Activated naive CD8-positive, alpha-beta T cell treated with anti-CD3 and anti-CD28 coated beads, Interleukin-2, amount 10 ng/mL, durations not matched to agents 7 days and 5 days (primary cell): ENCODE measurements around the gene DDIT4. TPM values are rescaled to one million over a fixed set of nuclear protein-coding genes. Genes with fewer than 3 reads are reported as not detected.

Experiments
- ATAC-seq: fragments of 150-1000 bp; cut with Tn5 transposase; one replicate; pipeline ENCODE4 v1.10.0; 2021; ENCODE audit warnings: low read depth, moderate library complexity
- POLR2A ChIA-PET: fragments of 350-600 bp; sonication (Branson Sonifier 250); formaldehyde crosslinking; loops from one replicate; lab custom pipeline; 2021; ENCODE audit warnings: antibody characterized with exemption; lab: Charles Lee
- DNase-seq: peaks from one replicate; pipeline ENCODE4 v3.0.0; 2021
- H3K27ac Mint-ChIP-seq: one replicate; pipeline ENCODE4 v1.8.0; 2022; ENCODE audit warnings: mild to moderate bottlenecking, mixed read lengths
- H3K27me3 Mint-ChIP-seq: one replicate; pipeline ENCODE4 v1.8.0; 2022; ENCODE audit warnings: mild to moderate bottlenecking, moderate library complexity, mixed read lengths
- H3K36me3 Mint-ChIP-seq: one replicate; pipeline ENCODE4 v1.8.0; 2021; ENCODE audit warnings: mild to moderate bottlenecking, mixed read lengths
- H3K4me1 Mint-ChIP-seq: one replicate; pipeline ENCODE4 v1.8.0; 2021; ENCODE audit warnings: mixed read lengths
- H3K4me3 Mint-ChIP-seq: one replicate; pipeline ENCODE4 v1.8.0; 2022; ENCODE audit warnings: mild to moderate bottlenecking, moderate library complexity, mixed read lengths
- H3K9me3 Mint-ChIP-seq: one replicate; pipeline ENCODE4 v1.8.0; 2021; ENCODE audit warnings: mixed read lengths
- total RNA-seq, 2 experiments: library from RNA; stranded (reverse); gene quantifications; one replicate each; pipeline ENCODE4 v1.2.3, GENCODE V29; 2021

Gene DDIT4
- total RNA-seq, 2 experiments from 2014 or later: 150 to 159 TPM

DNA sequence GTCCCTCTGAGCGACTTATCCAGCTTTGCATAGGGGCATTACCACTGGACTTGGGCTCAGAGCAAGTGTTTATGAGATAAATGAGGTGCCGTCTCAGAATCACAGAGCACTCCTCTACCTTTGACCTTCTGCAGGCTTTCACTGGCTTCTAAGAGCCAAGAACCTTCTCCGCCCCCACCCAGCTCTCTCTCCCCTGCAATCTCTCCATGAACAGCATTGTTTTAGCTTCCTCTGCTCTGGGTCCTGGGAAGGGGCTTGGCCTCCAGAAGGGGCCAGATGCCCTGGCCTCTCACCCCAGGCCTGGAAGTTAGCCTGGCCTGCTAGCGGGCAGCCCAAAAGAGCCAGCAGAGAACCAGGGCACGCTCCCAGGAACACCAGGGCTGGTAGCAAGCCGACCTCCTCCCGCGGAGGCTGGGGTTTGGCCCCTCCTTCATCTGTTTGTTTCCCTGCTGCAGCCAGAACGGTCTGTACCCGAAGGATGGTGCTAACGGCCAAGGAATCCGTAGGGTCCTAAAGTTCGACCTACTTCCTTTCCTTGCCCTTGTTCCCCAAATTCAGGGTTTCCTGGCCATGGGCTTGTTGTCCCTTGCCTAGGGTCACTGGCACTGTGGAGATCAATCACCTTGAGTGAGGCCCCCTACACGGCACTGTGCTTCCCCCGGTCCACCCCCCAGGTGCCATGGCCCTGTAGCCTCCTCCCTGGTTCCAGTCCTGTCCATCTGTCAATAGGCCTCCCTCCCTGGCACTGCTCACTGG, 18.7 kb upstream of the DDIT4 start:
- peaks cover 69% of the 10 kb centered on the region for H3K4me1 Mint-ChIP-seq
- peak overlapping the region; percentile 87 for H3K4me3 Mint-ChIP-seq
- peak overlapping the region; percentile 95 for H3K27ac Mint-ChIP-seq
- POLR2A ChIA-PET: interaction anchor here (0.6 to 13.6 kb wide), 18 partner anchors 10 to 167 kb away, joined by 3 to 256 read pairs (median 4); partner anchors contain the start of genes ANAPC16, DDIT4 and SPOCK2
- DNase-seq: peak; percentile 70
- H3K9me3 Mint-ChIP-seq: no peaks in the 10 kb centered on the region
- ATAC-seq: peak; percentile 85
- no peaks in the 10 kb centered on the region for H3K36me3 Mint-ChIP-seq
- no peaks in the 10 kb centered on the region for H3K27me3 Mint-ChIP-seq

DNA sequence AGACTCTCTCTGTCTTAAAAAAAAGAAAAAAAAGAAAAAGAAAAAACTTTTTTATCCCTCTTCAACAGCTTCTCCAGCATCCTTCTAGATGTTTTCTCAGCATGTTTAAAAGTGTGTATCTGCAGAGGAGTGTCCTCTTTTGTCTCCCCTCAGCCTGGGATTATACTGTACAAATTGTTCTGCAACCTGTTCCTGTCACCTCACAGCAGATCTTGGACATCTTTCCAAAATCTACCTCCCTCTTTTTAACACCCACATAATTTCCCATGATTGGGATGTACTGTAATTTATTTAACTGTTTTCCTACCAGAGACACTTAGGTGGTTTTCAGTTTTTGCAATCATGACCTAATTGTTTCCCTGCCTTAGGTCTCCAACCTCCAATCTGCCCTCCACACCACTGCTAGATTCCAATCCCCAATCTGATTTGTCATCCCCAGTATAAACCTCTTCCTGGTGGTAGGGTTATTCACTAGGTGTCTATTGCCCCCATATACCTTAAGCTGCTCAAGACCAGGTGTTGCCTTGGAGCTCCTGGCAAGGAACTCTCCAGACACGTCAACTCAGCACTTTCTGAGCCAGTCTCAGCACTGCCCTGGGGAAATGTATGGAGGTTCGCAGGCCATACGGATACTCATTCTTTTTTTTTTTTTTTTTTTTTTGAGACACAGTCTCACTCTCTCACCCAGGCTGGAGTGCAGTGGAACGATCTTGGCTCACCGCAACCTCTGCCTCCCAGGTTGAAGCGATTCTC, 17.6 kb upstream of the DDIT4 start:
- ATAC-seq (no peak), DNase-seq (no peak)
- Mint-ChIP-seq H3K9me3 (no peaks in the 10 kb centered on the region), H3K4me1 (peaks cover 68% of the 10 kb centered on the region), H3K4me3 (peak overlapping the region; percentile 20), H3K27ac (peak overlapping the region; percentile 68), H3K27me3 (no peaks in the 10 kb centered on the region), H3K36me3 (no peaks in the 10 kb centered on the region)
- POLR2A ChIA-PET: interaction anchor here (1.0 to 13.6 kb wide), 5 partner anchors 19 to 85 kb away, joined by 3 to 256 read pairs (median 6); partner anchors contain the start of gene DDIT4

DNA sequence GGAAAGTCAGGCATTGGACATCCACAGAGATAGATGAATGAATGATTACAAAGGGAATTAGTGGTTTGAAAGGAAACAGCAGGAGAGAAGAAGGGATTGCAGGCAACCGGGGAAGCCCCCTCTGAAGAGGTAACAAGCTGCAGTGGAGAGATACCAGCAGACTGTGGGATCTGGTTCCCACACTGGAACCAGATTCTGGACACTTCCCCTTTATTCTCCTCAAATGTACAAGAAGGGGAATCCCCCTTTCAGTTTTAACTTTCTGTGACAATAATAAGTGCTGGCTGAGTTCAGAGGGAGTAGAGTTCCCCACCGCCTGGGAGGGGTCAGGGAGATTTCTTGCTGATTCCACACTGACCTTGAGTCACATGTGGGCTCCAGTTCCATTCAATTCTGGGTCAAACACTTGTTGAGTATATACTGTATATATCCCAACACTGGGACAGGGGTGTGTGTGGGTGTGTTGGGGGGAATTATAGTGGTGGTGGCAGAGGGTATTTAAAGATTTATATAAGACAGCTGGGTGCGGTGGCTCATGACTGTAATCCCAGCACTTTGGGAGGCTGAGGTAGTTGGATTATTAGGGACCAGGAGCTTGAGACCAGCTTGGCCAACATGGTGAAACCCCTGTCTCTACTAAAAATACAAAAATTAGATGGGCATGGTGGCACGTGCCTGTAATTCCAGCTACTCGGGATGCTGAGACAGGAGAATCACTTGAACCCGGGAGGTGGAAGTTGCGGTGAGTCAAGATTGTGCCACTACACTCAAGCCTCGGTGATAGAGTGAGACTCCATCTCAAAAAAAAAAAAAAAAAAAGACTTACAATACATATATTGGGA, 16.5 kb upstream of the DDIT4 start:
- ATAC-seq (no peak), DNase-seq (no peak)
- peaks cover 70% of the 10 kb centered on the region for H3K4me1 Mint-ChIP-seq
- H3K4me3 Mint-ChIP-seq: peak overlapping the region; percentile 47
- H3K27me3 Mint-ChIP-seq: no peaks in the 10 kb centered on the region
- no peaks in the 10 kb centered on the region for H3K36me3 Mint-ChIP-seq
- H3K9me3 Mint-ChIP-seq: no peaks in the 10 kb centered on the region
- POLR2A ChIA-PET: interaction anchor here (0.7 to 10.9 kb wide), 6 partner anchors 9 to 78 kb away, joined by 3 to 225 read pairs (median 4); partner anchors contain the start of genes ASCC1 and DDIT4
- peak overlapping the region; percentile 61 for H3K27ac Mint-ChIP-seq

DNA sequence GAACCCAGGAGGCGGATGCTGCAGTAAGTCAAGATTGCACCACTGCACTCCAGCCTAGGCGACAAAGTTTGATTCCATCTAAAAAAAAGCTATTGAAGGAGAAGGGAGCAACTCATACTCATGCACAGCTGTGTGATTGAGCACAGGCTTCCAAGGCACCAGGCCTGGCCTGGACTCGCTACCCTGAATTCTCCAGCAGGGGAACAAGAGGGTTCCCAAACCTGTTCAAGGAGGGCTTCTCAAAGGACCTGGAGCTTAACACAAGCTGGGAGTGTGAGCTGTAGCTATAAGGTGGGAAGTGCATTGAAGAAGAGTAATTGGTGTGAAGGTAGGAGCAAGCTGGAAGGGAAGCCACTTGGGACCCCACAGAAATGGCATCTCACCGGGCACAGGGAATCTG, 15.1 kb upstream of the DDIT4 start:
- DNase-seq: no peak
- H3K4me3 Mint-ChIP-seq: peak overlapping the region; percentile 62

DNA sequence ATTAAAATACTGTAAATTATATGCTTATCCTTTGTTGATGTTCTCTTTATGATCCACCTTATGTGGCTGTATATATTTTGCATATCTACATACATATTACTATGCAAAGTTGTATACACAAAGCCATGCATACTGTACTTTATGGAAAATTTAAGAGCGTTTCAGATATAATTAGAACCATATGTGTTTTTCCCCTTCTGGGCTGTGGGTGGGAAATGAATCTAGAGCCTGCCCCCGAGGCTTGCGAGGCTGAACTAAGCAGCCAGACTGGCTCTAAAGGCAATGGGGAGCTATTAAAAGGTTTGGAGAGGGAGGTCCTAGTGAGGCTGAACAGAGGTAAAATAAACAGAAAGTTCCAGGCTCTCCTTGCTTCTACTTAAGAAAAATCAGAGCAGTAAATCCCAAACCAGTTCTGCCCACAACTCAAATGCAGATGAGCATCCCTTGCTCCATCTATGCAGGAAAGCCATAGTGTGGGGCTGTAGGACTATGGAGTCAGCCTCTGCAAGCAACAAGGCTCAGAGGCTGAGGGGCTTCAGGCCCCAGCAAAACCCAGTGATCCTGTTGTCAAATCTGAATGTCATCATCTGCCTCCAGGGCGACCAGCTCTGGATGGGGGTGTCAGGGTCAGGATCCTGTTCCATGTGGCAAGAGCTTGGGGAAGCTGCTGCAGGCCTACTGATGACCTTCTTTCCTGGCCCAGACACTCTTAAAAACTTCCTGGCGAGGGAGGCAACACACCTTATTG, 14.1 kb upstream of the DDIT4 start:
- H3K9me3 Mint-ChIP-seq: no peaks in the 10 kb centered on the region
- POLR2A ChIA-PET: interaction anchor here (0.5 to 10.9 kb wide), 13 partner anchors 10 to 80 kb away, joined by 3 to 225 read pairs (median 18); partner anchors contain the start of genes ASCC1 and DDIT4
- peak overlapping the region; percentile 80 for H3K4me3 Mint-ChIP-seq

More for the DNA sequence above, 15.1 kb upstream of the DDIT4 start:
- Mint-ChIP-seq H3K27me3 (no peaks in the 10 kb centered on the region), H3K9me3 (no peaks in the 10 kb centered on the region), H3K4me1 (peaks cover 61% of the 10 kb centered on the region), H3K36me3 (no peaks in the 10 kb centered on the region), H3K27ac (peak overlapping the region; percentile 79)
- ATAC-seq: no peak
- POLR2A ChIA-PET: interaction anchor here (0.7 to 10.9 kb wide), 9 partner anchors 9 to 76 kb away, joined by 3 to 225 read pairs (median 5); partner anchors contain the start of genes ASCC1 and DDIT4

DNA sequence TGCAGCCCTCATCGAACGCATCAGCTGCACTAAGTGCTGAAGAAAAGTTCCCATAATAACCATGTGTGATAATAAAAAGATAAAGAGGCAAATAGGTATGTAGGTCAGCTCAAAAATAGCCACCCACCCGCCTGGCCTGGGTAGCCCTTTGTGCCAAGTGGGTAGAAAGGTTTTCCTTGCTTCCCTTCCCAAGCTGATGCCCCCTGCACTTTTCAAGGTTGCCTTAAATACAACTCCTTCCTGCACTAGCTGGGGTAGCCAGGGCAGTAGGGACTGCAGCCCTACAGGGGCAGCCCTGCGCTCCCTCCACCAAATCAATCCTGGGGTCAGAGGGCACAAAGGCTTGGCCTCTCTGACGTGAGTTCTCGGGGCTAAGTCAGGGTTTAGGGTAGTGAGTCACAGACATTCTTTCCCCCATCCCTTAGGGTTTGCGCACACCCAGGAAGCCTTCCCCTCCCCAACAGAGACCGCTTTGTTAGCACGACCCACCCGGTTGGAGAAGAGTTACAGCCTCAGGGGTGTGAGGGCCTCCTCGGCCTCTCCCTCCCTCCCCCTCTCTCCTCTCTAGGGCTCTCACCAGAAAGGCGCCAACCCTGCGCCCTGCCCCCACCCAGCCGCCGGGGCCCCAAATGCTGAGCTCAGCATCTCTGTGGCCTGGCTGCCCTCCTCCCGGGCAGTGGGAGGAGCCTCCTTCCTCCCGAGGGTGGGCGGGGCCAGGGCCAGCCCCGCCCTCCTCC, 13.3 kb upstream of the DDIT4 start:
- POLR2A ChIA-PET: interaction anchor here (0.5 to 10.9 kb wide), 20 partner anchors 10 to 530 kb away, joined by 3 to 225 read pairs (median 5); partner anchors contain the start of genes ANAPC16, ASCC1 and DDIT4
- ATAC-seq: peak; percentile 80
- H3K4me1 Mint-ChIP-seq: peaks cover 55% of the 10 kb centered on the region

More for the DNA sequence above, 14.1 kb upstream of the DDIT4 start:
- Mint-ChIP-seq H3K4me1 (peaks cover 62% of the 10 kb centered on the region), H3K36me3 (no peaks in the 10 kb centered on the region), H3K27ac (peak overlapping the region; percentile 91), H3K27me3 (no peaks in the 10 kb centered on the region)
- ATAC-seq: no peak
- DNase-seq: peak; percentile 50

DNA sequence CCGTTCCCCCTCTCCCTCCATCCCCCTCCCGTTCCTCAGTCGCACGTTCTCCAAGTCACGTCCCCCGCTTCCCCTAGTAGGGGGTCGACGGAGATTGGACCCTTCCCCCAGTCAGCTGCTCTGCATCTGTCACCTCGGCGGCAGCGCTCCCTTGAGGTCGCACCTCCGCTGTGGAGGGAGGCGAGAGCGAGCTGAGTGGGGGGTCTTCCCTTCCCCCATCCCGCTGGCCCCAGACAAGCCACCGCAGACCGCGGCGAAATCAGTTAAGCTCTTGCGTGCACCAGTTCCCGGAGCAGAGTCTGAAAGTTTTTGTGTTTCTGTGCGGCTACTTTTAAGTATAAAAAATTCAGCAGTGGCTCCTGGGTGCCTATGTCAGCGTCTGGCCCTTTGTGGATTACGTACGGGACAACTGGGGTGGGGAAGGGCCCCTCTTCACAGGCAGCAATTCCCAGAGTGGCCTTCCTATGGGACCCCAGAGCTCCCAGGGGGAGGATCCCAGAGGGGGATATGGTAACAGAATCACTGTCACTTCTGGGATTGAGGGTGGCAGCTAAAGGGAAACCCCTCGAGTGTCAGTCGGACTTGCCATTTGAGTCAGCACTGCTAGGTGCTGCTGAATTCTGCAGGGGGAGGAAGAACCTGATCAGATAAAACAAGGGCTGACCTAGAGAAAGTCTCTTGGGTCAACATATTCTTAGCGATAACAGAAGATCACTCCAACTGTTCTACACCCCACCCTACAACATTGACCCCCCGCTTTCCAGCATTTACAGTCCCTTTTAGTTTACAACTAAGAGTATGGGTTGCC, 12.5 kb upstream of the DDIT4 start:
- DNase-seq (peak; percentile 87), ATAC-seq (peak; percentile 44)
- no peaks in the 10 kb centered on the region for H3K36me3 Mint-ChIP-seq
- H3K9me3 Mint-ChIP-seq: no peaks in the 10 kb centered on the region
- no peaks in the 10 kb centered on the region for H3K27me3 Mint-ChIP-seq
- H3K4me3 Mint-ChIP-seq: peak overlapping the region; percentile 80
- peak overlapping the region; percentile 91 for H3K27ac Mint-ChIP-seq
- POLR2A ChIA-PET: interaction anchor here (0.6 to 10.9 kb wide), 19 partner anchors 9 to 531 kb away, joined by 3 to 225 read pairs (median 5); partner anchors contain the start of genes ANAPC16, ASCC1 and DDIT4
- H3K4me1 Mint-ChIP-seq: peaks cover 53% of the 10 kb centered on the region

More for the DNA sequence above, 13.3 kb upstream of the DDIT4 start:
- Mint-ChIP-seq H3K9me3 (no peaks in the 10 kb centered on the region), H3K27ac (peak overlapping the region; percentile 91), H3K27me3 (no peaks in the 10 kb centered on the region), H3K4me3 (peak overlapping the region; percentile 80), H3K36me3 (no peaks in the 10 kb centered on the region)
- peak; percentile 95 for DNase-seq

DNA sequence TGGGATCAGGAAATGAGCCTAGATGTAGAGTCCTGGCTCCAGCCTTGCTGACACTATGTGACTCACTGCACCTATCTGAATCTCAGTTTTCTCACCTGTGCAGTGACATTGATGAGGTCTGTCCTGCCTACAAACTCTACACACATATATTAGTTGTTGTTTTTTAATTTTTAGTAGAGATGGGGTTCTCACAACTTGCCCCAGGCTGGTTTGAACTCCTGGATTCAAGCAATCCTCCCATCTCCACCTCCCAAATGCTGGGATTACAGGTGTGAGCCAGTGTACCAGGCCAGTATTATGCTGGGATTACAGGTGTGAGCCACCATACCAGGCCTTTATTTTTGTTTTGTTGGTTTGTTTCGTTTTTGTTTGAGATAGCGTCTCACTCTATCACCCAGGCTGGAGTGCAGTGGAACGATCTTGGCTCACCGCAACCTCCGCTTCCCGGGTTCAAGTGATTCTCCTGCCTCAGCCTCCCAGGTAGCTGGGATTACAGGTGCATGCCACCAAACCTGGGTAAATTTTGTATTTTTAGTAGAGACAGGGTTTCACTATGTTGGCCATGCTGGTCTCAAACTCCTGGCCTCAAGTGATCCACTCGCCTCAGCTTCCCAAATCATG, 11.8 kb upstream of the DDIT4 start:
- POLR2A ChIA-PET: interaction anchor here (0.7 to 10.9 kb wide), 9 partner anchors 9 to 72 kb away, joined by 3 to 225 read pairs (median 26); partner anchors contain the start of gene DDIT4
- Mint-ChIP-seq H3K9me3 (no peaks in the 10 kb centered on the region), H3K27ac (peak overlapping the region; percentile 91), H3K36me3 (no peaks in the 10 kb centered on the region), H3K4me1 (peaks cover 50% of the 10 kb centered on the region), H3K27me3 (no peaks in the 10 kb centered on the region), H3K4me3 (peak overlapping the region; percentile 80)
- ATAC-seq (peak; percentile 4), DNase-seq (no peak)

DNA sequence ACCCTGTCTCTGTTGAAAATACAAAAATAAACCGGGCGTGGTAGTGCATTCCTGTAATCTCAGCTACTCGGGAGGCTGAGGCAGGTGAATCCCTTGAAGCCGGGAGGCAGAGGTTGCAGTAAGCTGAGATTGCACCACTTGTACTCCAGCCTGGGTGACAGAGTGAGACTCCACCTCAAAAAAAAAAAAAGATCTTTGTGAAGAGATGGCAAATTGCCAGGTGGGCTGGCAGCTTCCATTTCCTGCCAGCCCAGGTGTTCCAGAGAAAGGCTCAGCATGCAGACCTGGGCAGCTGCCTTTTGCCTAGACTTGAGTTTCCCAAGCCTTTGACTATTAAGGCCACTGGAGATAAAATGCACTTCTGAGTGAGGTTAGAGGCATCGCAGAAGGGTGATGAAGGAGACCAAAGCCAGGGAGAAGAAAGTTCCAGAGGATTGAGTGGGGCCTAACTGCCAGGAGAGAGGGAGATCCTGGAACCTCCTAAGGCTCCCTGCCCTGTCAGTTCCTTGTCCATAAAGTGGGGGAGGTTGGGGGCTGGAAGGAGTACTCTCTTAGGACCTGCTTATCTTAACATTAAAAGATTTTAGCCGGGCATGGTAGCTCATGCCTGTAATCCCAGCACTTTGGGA, 10.0 kb upstream of the DDIT4 start:
- Mint-ChIP-seq H3K27me3 (no peaks in the 10 kb centered on the region), H3K4me3 (peak overlapping the region; percentile 45), H3K36me3 (no peaks in the 10 kb centered on the region), H3K27ac (peak overlapping the region; percentile 62), H3K4me1 (peaks cover 42% of the 10 kb centered on the region), H3K9me3 (no peaks in the 10 kb centered on the region)
- DNase-seq (no peak), ATAC-seq (no peak)
- POLR2A ChIA-PET: interaction anchor here (0.7 to 10.9 kb wide), 7 partner anchors 11 to 77 kb away, joined by 3 to 225 read pairs (median 4); partner anchors contain the start of gene DDIT4

DNA sequence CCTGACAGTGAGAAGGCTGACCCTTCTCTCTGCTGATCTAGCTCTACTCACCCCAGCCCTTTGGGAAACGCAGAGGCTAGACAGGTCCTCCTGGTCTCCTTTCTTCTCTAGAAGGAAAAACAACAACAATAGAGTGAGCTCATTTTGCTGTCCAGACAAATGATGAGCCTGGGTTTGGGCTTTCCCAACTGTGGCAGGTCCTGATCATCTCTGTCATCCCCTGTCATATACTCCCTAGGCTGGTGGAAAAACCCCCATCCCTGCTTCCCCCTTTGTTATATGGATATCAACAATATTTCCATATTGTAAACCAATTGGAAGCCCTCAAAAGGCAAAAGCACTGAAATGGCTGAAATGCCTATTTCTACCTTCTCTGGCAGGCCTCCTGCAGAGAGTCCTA, 9.2 kb upstream of the DDIT4 start:
- POLR2A ChIA-PET: interaction anchor here (0.7 to 10.9 kb wide), 4 partner anchors 11 to 51 kb away, joined by 3 to 225 read pairs (median 4); partner anchors contain the start of gene DDIT4
- no peak overlapping the region for H3K4me3 Mint-ChIP-seq
- H3K36me3 Mint-ChIP-seq: no peaks in the 10 kb centered on the region
- ATAC-seq: no peak
- no peak for DNase-seq
- no peak overlapping the region for H3K27ac Mint-ChIP-seq
- no peaks in the 10 kb centered on the region for H3K27me3 Mint-ChIP-seq
- H3K9me3 Mint-ChIP-seq: no peaks in the 10 kb centered on the region
- peaks cover 35% of the 10 kb centered on the region for H3K4me1 Mint-ChIP-seq
